HT-29 (cell line): ENCODE data around the gene RAC3. TPM values are rescaled to one million over a fixed set of nuclear protein-coding genes. Genes with fewer than 3 reads are reported as not detected.

ENCODE experiments used
- DNase-seq: peaks from one replicate; pipeline ENCODE4 v3.0.0-alpha.2; 2015; ENCODE audit warnings: low spot score
- total RNA-seq: library from RNA; depleted of rRNA; stranded (reverse); fragments of >200 nt; shearing (Covaris generic); gene quantifications from 2 replicates; pipeline ENCODE4 v1.2.3, GENCODE V29; 2014

RAC3 gene
- total RNA-seq, 1 experiment from 2014 or later = 71.3 TPM

GRCh38 chr17:82055023-82055964 is 23.8 kb downstream of the RAC3 start:
- no peak for DNase-seq

DNA sequence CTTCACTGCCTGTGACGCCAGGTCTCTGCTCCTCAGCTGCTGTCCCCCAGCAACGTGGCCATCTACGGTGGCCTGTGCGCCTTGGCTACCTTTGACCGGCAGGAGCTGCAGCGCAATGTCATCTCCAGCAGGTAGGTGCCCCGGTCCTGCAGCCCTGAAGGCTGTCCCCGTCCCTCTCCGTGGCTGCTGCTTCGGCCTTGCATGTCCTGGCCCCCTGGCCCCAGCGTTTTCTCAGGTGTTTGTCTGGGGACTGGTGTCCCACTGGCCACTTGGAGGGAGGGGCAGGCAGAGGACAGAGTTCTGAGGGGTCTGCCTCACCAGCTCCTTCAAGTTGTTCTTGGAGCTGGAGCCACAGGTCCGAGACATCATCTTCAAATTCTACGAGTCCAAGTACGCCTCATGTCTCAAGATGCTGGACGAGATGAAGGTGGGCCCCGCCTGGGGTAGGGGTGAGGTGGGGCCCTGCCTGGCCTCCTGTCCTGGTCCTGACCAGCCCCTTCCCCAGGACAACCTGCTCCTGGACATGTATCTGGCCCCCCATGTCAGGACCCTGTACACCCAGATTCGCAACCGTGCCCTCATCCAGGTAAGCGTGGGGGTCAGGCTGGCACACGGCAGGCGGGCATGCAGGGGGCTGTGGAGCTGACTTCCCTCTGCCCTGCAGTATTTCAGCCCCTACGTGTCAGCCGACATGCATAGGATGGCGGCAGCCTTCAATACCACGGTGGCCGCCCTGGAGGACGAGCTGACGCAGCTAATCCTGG is 24.7 kb downstream of the RAC3 start:
- DNase-seq = no peak

DNA sequence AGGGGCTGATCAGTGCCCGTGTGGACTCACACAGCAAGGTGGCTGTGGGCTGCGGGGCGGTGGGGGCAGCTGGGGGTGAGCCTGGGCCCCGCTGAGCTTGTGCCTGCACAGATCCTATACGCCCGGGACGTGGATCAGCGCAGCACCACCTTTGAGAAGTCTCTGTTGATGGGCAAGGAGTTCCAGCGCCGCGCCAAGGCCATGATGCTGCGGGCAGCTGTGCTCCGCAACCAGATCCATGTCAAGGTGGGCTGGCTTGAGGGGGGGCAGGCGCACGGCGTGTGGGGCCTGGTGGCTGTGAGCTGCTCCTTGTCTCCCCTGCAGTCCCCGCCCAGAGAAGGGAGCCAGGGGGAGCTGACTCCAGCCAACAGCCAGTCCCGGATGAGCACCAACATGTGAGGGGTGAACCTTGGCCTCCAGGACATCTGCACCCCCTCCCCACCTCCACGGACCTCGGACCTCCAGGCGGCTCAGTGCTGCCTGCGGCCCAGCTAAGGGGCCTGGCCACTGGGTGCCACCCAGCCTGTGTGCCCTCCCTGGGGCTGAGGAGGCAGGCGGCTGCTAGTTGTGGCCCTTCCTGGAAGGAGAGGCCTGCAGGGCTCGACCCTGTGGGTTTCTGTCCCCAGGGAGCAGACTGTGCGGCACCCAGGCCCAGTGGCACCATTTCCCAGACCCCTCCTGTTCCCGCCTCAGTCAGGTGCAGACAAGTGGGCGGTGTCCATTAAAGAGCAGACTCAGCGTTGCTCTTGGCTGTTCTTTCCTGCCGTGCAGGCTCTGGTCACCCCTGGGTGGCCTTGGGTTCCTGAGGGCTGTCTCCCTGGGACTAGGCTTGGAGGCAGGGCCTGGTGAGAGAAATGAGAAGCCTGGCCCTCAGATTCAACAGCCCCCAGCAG is 25.5 kb downstream of the RAC3 start:
- DNase-seq = no peak

DNA sequence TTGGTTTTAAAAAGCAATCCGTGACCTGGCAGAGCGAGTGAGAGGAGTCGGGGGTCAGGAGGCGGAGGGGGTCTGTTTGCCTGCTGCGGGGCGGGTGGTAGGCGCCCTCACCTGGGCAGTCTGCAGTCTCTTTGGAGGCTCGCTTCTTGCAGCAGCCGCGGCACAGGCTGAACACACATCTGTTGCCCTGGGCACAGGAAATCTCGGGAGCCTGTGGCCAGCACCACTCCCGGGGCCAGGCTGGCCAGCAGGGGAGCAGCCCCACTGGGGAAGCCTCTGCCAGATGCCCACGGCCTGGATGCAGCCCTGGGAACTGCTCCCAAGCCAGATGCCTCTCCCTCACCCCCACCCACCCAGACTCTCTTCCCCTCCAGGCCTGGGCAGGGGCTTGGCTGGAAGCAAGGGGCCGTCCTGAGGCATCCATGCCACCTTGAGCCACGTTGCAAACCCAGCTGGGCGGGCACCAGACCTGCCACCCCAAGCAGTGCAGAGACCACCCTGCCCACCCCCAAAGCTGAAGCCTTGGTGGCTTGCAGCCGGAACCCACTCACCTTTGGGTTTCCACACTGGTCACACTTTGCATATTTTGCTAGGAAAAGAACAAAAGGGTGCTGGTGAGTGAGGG is 26.9 kb downstream of the RAC3 start:
- DNase-seq = no peak

GRCh38 chr17:82058855-82059249 is 27.4 kb downstream of the RAC3 start:
- DNase-seq = no peak

DNA sequence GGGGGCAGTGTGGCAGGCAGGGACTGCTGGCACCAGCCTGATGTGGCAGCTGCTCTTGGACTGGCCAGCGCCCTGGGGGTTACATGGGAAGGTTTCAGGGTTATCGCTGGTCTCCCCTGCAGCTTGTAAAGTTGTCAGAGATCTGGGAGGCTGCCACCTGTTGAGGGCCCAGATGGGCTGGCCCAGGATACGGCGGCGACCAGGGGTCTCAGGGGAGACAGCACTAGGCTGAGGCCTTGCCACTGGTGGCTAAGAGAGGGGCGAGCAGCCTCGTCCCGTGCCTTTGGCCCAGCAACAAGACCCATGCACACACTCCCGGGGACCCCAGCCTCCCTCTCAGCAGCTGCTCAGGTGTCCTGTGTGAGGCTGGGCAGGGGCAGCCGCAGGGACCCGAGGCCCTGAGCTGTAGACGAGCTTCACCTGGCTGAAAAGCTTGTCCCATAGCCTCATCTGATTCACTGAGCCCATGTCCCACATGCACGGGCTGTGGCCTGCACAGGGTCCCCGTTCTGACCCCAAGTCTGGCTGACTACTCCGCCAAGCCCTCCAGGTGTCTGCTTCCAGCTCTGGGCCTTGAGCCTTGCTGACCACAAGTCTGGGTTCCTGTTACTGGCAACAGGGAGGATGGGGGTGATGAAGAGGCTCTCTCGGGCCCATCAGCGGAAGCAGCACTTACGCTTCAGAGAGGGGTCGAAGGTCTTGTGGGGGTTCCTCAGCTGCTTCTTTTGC is 28.0 kb downstream of the RAC3 start:
- no peak for DNase-seq

DNA sequence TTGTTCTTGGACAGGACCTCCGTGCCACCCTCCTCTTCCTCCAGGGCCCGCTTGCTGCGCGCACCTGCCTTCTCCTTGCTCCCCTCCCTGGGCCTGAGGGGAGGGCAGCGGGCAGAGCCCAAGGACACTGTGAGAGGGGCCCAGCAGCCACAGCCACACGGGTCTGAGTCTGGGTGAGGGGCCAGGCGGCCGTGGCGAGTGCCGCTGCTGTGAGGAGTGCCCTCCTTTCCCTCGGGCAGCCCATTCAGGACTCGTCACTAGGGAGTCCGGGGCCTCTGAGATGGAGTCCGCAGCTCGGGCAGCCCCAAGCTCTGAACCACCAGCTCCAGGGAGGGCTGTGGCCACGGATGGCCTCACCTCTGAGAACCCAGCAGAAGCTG is 28.5 kb downstream of the RAC3 start:
- no peak for DNase-seq

DNA sequence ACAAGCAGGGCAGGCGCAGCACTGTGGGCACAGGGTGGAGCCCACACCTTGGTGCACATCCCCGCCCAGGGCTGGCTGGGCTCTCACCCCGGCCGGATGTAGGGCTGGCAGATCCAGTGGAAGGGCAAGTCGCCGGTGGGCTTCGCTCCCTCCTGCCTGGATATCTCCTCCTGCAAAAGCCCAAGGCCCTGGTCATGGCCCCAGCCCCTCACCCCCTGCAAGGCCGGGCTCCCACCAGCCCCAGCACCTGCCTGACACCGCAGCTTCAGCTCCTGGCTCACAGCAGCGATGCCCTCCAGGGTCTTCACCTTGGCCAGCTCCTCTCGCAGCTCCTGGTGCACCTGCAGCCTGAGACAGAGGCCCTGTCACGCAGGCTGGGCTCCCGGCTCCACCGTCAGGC is 29.1 kb downstream of the RAC3 start:
- no peak for DNase-seq

DNA sequence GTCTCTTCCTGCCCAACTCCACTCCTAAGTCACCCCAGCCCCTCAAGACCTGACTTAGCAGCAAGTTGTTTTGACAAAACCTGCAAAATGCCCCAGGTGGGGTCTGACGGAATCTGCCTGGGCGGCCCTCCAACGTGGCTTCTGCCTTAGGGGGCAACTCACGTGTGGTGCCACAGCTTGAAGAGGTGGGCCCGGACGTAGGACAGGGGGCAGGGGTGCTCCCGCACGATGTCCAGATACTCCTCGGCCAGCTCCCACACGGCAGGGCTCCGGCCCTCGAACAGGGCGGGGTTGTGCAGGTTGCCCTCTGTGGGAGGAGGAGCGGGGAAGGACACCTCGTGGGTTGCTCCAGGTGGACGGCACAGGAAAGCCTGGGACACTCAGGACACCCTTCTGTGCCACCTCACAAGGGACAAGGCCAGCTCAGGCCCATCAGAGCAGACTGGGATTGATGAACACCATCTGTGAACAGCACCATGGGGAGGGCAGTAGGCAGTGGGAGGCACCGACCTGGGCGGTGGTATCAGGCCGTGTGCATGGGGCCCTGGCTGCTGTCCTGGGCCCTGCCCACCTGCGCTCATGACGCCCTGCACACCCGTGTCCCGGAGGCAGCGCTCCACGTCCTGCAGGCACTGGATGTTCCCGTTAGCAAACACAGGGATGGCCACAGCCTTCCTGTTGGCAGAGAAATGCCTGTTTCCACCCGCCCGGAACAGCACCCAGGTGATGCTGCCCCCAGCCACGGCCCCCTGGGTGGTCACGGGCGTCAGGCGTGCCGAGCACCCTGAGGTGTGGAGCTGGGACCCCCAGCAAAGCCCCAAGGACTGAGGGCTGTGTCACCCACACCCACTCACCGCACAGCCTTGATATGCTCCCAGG is 29.8 kb downstream of the RAC3 start:
- no peak for DNase-seq

GRCh38 chr17:82062076-82062983 is 30.9 kb downstream of the RAC3 start:
- no peak for DNase-seq

- no peak for DNase-seq
Observed at GRCh38 chr17:82062984-82063368, 31.5 kb downstream of the RAC3 start.

DNA sequence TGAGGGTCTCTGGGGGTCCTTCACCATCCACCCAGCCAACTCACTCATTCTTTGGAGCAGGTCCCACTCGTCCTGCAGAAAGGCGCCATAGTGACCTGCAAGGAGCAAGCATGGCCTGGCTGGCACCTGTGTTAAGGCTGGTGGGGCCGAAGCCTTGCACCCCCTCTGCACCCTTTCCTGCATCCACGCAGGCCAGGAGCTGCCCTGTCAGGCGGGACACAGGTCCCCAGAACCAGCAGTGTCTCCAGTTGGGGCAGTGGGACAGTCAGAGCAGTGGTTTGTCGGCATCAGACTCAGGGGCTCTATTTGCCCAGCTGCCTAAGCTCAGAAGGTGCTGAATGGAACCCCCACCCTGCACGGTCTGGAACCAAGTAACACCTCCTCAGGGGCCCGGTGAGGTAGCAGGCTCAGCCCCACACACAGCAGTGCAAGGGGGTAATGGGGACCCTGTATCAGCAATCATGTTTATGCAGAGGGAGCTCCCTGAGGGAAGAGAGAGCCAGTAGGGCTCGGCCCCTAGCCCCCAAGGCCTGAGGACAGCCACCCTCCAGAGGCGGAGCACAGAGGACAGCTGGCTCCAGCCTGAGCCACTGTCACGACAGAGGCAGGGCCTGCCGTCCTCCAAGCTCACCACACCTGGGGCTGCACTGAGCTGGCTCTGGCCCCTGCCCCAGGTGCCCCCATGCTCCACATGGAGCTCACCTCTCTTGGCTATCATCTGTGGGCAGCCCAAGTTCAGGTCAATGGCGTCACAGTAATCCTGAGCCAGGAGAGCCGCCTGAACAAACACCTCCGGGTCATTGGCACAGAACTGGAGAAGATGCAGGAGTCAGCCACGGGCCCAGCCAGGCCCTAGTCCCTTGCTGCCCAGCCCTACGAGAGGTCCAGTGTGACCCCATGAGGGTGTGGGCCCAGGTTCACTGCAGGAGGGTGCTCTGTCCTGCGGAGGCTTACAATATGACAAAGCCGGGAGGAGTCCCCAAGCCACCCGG is 32.2 kb downstream of the RAC3 start:
- DNase-seq = no peak

DNA sequence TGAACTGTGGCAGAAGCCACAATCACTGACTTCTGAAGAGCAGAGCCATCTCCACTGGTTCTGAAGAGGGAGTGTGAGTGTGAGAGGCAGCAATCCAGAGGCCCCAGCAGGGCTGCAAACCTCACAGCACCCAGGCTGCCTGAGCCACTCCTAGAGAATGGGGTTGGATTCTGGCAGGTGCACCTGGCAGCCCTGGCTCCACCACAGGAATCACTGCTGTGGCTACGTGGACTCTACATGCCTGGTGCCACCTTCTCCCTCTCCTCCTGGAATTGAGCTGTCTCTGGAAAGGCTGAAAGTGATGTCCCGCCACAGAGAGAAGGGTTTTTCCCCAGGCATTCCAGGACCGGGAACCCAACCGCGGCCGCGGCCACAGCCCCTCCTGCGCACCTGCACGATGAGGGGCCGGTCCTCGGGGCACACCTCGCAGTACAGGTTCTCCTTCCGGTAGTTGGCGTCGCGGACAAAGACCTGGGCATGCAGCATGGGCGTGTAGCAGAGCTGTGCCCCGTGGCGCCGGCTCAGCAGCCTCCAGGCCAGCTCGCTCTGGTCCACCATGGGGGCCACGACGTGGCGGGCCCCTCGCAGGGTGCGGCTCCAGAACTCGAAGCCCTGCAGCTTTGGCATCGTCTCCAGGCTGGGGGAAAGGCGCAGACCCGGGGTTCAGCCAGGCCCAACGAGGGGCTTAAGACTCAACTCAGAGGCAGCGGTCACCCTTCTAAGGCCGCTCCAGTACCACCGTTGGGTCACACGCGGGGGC is 33.1 kb downstream of the RAC3 start:
- peak; percentile 58 for DNase-seq

DNA sequence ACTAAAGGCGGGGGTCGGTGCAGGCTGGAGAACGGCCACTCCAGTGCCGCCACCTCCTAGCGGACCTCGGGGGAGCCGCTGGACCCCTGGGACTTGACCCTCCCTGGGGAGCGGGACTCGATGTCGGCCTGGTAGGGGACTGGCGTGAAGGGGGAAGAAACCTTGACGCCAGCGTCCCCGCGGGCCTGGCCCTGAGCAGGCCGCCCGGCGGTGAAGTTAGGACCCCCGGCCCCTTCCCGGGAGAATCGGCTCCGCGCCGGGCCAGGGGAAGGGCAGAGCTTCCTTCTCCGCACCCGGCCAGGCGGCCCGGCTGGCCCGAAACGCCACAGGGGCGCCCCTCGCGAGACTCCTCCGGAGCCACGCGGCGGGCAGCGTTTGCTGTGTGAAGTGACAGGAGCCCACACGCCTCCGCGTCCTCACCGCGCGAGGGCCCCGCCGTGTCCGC is 33.7 kb downstream of the RAC3 start:
- no peak for DNase-seq

DNA sequence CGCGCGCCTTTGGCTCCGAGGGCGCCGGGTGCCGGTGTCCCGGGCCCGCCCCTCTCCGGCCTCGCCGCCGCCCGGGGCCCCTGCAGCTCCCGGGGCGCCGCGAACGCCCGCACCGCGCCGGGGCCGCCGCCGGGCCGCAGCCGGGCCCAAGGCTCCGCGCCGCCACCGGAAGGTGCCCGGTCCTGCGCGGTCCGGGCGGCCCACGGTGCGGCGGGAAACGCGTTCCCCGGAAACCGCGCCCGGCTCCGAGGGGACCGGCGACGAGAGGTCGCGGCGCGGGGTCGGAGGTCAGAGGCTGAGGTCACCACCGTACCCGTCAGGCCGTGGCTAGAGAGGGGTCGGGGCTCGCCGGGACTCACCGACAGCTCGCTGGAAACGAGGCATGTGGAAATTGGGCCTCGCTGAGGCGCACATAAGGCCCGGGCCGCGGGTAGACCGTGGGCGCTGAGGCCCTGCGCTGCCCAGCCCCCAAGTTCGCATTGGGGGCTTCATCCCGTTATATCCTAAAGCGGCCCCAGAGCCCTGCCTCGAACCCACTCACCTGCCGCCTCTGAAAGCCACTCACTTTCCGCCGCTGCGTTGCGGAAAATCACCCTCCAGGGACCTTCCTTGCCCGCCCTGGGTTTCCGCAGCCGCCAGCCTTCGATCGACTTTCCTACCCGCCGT is 34.3 kb downstream of the RAC3 start, which contains the start of gene DUS1L:
Gene DUS1L, minus strand, starts transcription at position 167 of the 666 bp plus-strand sequence. CDS start 745 bp downstream, outside the sequence.
- DNase-seq = no peak

GRCh38 chr17:82070611-82071010 is 39.1 kb downstream of the RAC3 start:
- no peak for DNase-seq
